Caco-2 (cell line): Measurements from ENCODE around the gene CFAP92. TPM values are rescaled to one million over a fixed set of nuclear protein-coding genes. Genes with fewer than 3 reads are reported as not detected.
"Not testable (repeated sequence)": the region's sequence is repeated elsewhere in the genome, so short reads cannot be mapped to it uniquely, and the experiment has no call there.

Experiments used
- BruUV-seq: library from RNA; stranded (reverse); fragments of 400-500 nt; replicated peaks from 2 replicates; lab custom pipeline; 2021; lab: Mats Ljungman, UMichigan
- CTCF ChIA-PET: fragments of 300-600 bp; sonication (Branson Sonifier 250); formaldehyde crosslinking; loops from one replicate; lab custom pipeline; 2022; ENCODE audit warnings: antibody characterized with exemption; lab: Charles Lee
- POLR2A ChIA-PET: fragments of 300-600 bp; sonication (Branson Sonifier 250); formaldehyde crosslinking; loops from one replicate; lab custom pipeline; 2022; ENCODE audit warnings: antibody characterized with exemption; lab: Charles Lee
- DNase-seq, 2 experiments: peaks; one replicate each; pipeline versions ENCODE4 v3.0.0 to v3.0.0-alpha.2; 2020 to 2022
- H3K27me3 ChIP-seq: replicated peaks from 2 replicates; pipeline ENCODE4 v1.6.0; 2011; ENCODE audit warnings: low read length; ENCODE audit not compliant: control insufficient read depth, insufficient read depth
- H3K36me3 ChIP-seq: 2 replicates; pipeline ENCODE4 v1.5.1; 2011; ENCODE audit warnings: low read length; ENCODE audit not compliant: control insufficient read depth, insufficient read depth
- H3K4me1 ChIP-seq: fragments of 250-450 bp; sonication (Bioruptor Pico); 2 replicates; pipeline ENCODE4 v1.5.1; 2020; ENCODE audit warnings: mild to moderate bottlenecking
- H3K4me3 ChIP-seq: 2 replicates; pipeline ENCODE4 v1.5.1; 2011; ENCODE audit warnings: low read depth, mild to moderate bottlenecking, control low read depth, low read length
- H3K9me3 ChIP-seq: fragments of 250-450 bp; sonication (Bioruptor Pico); 2 replicates; pipeline ENCODE4 v1.5.1; 2020; ENCODE audit warnings: mild to moderate bottlenecking, moderate library complexity
- H3K27ac Mint-ChIP-seq: one replicate; pipeline ENCODE4 v1.8.0; 2022; ENCODE audit warnings: mixed read lengths; ENCODE audit not compliant: unreplicated experiment
- H3K27me3 Mint-ChIP-seq: one replicate; pipeline ENCODE4 v1.8.0; 2022; ENCODE audit warnings: mixed read lengths; ENCODE audit not compliant: insufficient read depth, unreplicated experiment
- H3K36me3 Mint-ChIP-seq: one replicate; pipeline ENCODE4 v1.8.0; 2022; ENCODE audit warnings: mild to moderate bottlenecking, mixed read lengths; ENCODE audit not compliant: insufficient read depth, unreplicated experiment
- H3K4me1 Mint-ChIP-seq: one replicate; pipeline ENCODE4 v1.8.0; 2022; ENCODE audit warnings: low read depth, mixed read lengths; ENCODE audit not compliant: unreplicated experiment
- H3K4me3 Mint-ChIP-seq: one replicate; pipeline ENCODE4 v1.8.0; 2022; ENCODE audit warnings: mild to moderate bottlenecking, moderate library complexity, mixed read lengths; ENCODE audit not compliant: unreplicated experiment
- H3K9me3 Mint-ChIP-seq: one replicate; pipeline ENCODE4 v1.8.0; 2022; ENCODE audit warnings: mixed read lengths; ENCODE audit not compliant: unreplicated experiment
- CTCF ChIP-seq, 2 experiments: fragments of 200-600 bp in 1 of 2; IDR thresholded peaks; 1 replicate in 1 of 2; 2 replicates in 1 of 2; pipeline versions ENCODE4 v1.5.1 to v1.8.0; 2011 to 2022; ENCODE audit warnings: antibody characterized with exemption in 1 of 2, control low read depth in 1 of 2, inconsistent platforms in 1 of 2, low read depth in 1 of 2, low read length in 1 of 2, mild to moderate bottlenecking in 1 of 2, moderate library complexity in 1 of 2; ENCODE audit not compliant: insufficient read depth in 1 of 2, severe bottlenecking in 1 of 2, unreplicated experiment in 1 of 2
- intact Hi-C: fragments of 100-400 bp; cut with micrococcal nuclease; formaldehyde crosslinking; loops from one replicate; pipeline ENCODE4 v1.10.0; 2022; ENCODE audit not compliant: unreplicated experiment
- total RNA-seq: library from RNA; stranded (reverse); gene quantifications from 2 replicates; pipeline ENCODE4 v1.2.3, GENCODE V29; 2022

CFAP92 gene
- total RNA-seq, 1 experiment from 2014 or later, result 5.9 TPM

- H3K27me3 Mint-ChIP-seq, result no peaks in the 10 kb centered on the region
These were observed 111.2 kb downstream of the CFAP92 start for GRCh38 chr3:128882719-128883118.

GRCh38 chr3:128881576-128881975, 112.3 kb downstream of the CFAP92 start:
- no peak for DNase-seq
- Mint-ChIP-seq H3K4me3 (peak overlapping the region; percentile 79), H3K9me3 (no peaks in the 10 kb centered on the region), H3K36me3 (peaks cover 62% of the 10 kb centered on the region), H3K27me3 (no peaks in the 10 kb centered on the region), H3K27ac (no peak overlapping the region), H3K4me1 (peaks cover 30% of the 10 kb centered on the region)
- Histone ChIP-seq H3K9me3 (no peaks in the 10 kb centered on the region), H3K4me1 (peaks cover 22% of the 10 kb centered on the region), H3K27me3 (no peaks in the 10 kb centered on the region), H3K36me3 (peaks cover 4% of the 10 kb centered on the region), H3K4me3 (no peak overlapping the region)
- POLR2A ChIA-PET, result no interaction called here
- CTCF ChIA-PET, result no interaction called here
- TF ChIP-seq CTCF (IDR thresholded peaks at IDR 0.05; ENCODE audit: insufficient read depth in 1 of 2, low read depth in 1 of 2, low read length in 1 of 2, severe bottlenecking in 1 of 2, unreplicated experiment in 1 of 2), result no peak
- intact Hi-C loops, result no loop called here
- BruUV-seq, result no TSS peak

More at GRCh38 chr3:128882719-128883118, 111.2 kb downstream of the CFAP92 start:
- no peak overlapping the region for H3K27ac Mint-ChIP-seq
- no TSS peak for BruUV-seq
- no peak overlapping the region for H3K4me3 Mint-ChIP-seq
- peaks cover 27% of the 10 kb centered on the region for H3K4me1 Mint-ChIP-seq
- ChIA-PET CTCF (no interaction called here), POLR2A (interaction anchor here (0.6 kb wide), 1 partner anchor 202 kb away, joined by 3 read pairs; no protein-coding TSS in a partner anchor)
- no peak for TF ChIP-seq CTCF (IDR thresholded peaks at IDR 0.05; ENCODE audit: insufficient read depth in 1 of 2, low read depth in 1 of 2, low read length in 1 of 2, severe bottlenecking in 1 of 2, unreplicated experiment in 1 of 2)
- H3K36me3 Mint-ChIP-seq, result peaks cover 70% of the 10 kb centered on the region
- H3K9me3 ChIP-seq, result no peaks in the 10 kb centered on the region
- intact Hi-C loops, result no loop called here
- no peaks in the 10 kb centered on the region for H3K27me3 ChIP-seq
- H3K9me3 Mint-ChIP-seq, result no peaks in the 10 kb centered on the region
- peaks cover 22% of the 10 kb centered on the region for H3K4me1 ChIP-seq
- no peak for DNase-seq
- peaks cover 4% of the 10 kb centered on the region for H3K36me3 ChIP-seq
- H3K4me3 ChIP-seq, result no peak overlapping the region

GRCh38 chr3:128880455-128880854, 113.4 kb downstream of the CFAP92 start:
- Mint-ChIP-seq H3K27ac (peak overlapping the region; percentile 87), H3K36me3 (peaks cover 58% of the 10 kb centered on the region), H3K4me1 (peaks cover 30% of the 10 kb centered on the region), H3K4me3 (peak overlapping the region; percentile 79)
- H3K36me3 ChIP-seq, CTCF ChIA-PET, POLR2A ChIA-PET, intact Hi-C loops, H3K27me3 ChIP-seq, BruUV-seq, H3K27me3 Mint-ChIP-seq, DNase-seq, H3K9me3 ChIP-seq, H3K9me3 Mint-ChIP-seq: not testable (repeated sequence)
- peaks cover 22% of the 10 kb centered on the region for H3K4me1 ChIP-seq
- H3K4me3 ChIP-seq, result peak overlapping the region; percentile 89
